ENCODE data around the gene METTL1.

The METTL1 gene

GRCh38 chr12:57813971-57814772 lies 42.3 kb upstream of the METTL1 start:
- DNase-seq (ENCODE audit: extremely low read depth, low read depth): no peak
- H3K4me3 ChIP-seq (replicated peaks; ENCODE audit: low read depth, low read length): no peak overlapping the region
- TF ChIP-seq CTCF (IDR thresholded peaks at IDR 0.05; ENCODE audit: low read depth, low read length, missing control alignments): no peak

GRCh38 chr12:57813111-57813970 lies 41.4 kb upstream of the METTL1 start:
- no peak for TF ChIP-seq CTCF (IDR thresholded peaks at IDR 0.05; ENCODE audit: low read depth, low read length, missing control alignments)
- no peak overlapping the region for H3K4me3 ChIP-seq (replicated peaks; ENCODE audit: low read depth, low read length)
- no peak for DNase-seq (ENCODE audit: extremely low read depth, low read depth)

- no peak overlapping the region for H3K4me3 ChIP-seq (replicated peaks; ENCODE audit: low read depth, low read length)
- TF ChIP-seq CTCF (IDR thresholded peaks at IDR 0.05; ENCODE audit: low read depth, low read length, missing control alignments): no peak
- DNase-seq (ENCODE audit: extremely low read depth, low read depth): no peak
These were observed 39.3 kb upstream of the METTL1 start for GRCh38 chr12:57811028-57811755.

- no peak for DNase-seq (ENCODE audit: extremely low read depth, low read depth)
- no peak for TF ChIP-seq CTCF (IDR thresholded peaks at IDR 0.05; ENCODE audit: low read depth, low read length, missing control alignments)
- no peak overlapping the region for H3K4me3 ChIP-seq (replicated peaks; ENCODE audit: low read depth, low read length)
These were observed 38.5 kb upstream of the METTL1 start for GRCh38 chr12:57810450-57810849.

GRCh38 chr12:57809425-57809824 lies 37.5 kb upstream of the METTL1 start:
- H3K4me3 ChIP-seq (replicated peaks; ENCODE audit: low read depth, low read length): no peak overlapping the region
- no peak for TF ChIP-seq CTCF (IDR thresholded peaks at IDR 0.05; ENCODE audit: low read depth, low read length, missing control alignments)
- no peak for DNase-seq (ENCODE audit: extremely low read depth, low read depth)

GRCh38 chr12:57808351-57808750 lies 36.4 kb upstream of the METTL1 start:
- no peak overlapping the region for H3K4me3 ChIP-seq (replicated peaks; ENCODE audit: low read depth, low read length)
- TF ChIP-seq CTCF (IDR thresholded peaks at IDR 0.05; ENCODE audit: low read depth, low read length, missing control alignments): no peak

More at GRCh38 chr12:57808351-57808750, 36.4 kb upstream of the METTL1 start:
- no peak for DNase-seq (ENCODE audit: extremely low read depth, low read depth)

All from HFF-Myc (cell line).